Mucosa of rectum (tissue), 2 donors: ENCODE data around the gene KDM2A.
"Not testable (repeated sequence)": the region's sequence is repeated elsewhere in the genome, so short reads cannot be mapped to it uniquely, and the experiment has no call there.

Source experiments
- H3K27ac ChIP-seq, 2 donors: one replicate each; pipeline ENCODE4 v1.7.0; 2013; ENCODE audit warnings: inconsistent platforms in 2 of 2, low read depth in 2 of 2, low read length in 2 of 2
- H3K27me3 ChIP-seq, 2 donors: one replicate each; pipeline ENCODE4 v1.7.0; 2013; ENCODE audit warnings: low read length in 2 of 2; ENCODE audit not compliant: control insufficient read depth in 2 of 2, insufficient read depth in 2 of 2
- H3K36me3 ChIP-seq, 2 donors: one replicate each; pipeline ENCODE4 v1.7.0; 2013; ENCODE audit warnings: low read length in 2 of 2; ENCODE audit not compliant: control insufficient read depth in 2 of 2, insufficient read depth in 2 of 2
- H3K4me1 ChIP-seq, 2 donors: one replicate each; pipeline ENCODE4 v1.7.0; 2013; ENCODE audit warnings: low read length in 2 of 2, mild to moderate bottlenecking in 1 of 2; ENCODE audit not compliant: control insufficient read depth in 2 of 2, insufficient read depth in 2 of 2
- H3K4me3 ChIP-seq, 2 donors: one replicate each; pipeline ENCODE4 v1.7.0; 2013; ENCODE audit warnings: low read length in 2 of 2
- H3K9ac ChIP-seq, 2 donors: one replicate each; pipeline ENCODE4 v1.7.0; 2013; ENCODE audit warnings: low read length in 2 of 2, low read depth in 1 of 2, mild to moderate bottlenecking in 1 of 2
- H3K9me3 ChIP-seq, 2 donors: one replicate each; pipeline ENCODE4 v1.7.0; 2013; ENCODE audit warnings: low read length in 2 of 2; ENCODE audit not compliant: control insufficient read depth in 2 of 2
- donor health status: healthy.
- donor health status: Normal muscosa, but diverticular disease.

Gene KDM2A

GRCh38 chr11:67254798-67255197 lies 135.7 kb downstream of the KDM2A start:
- H3K4me3 ChIP-seq = no peak overlapping the region
- no peaks in the 10 kb centered on the region for H3K9me3 ChIP-seq
- H3K27ac ChIP-seq = no peak overlapping the region
- H3K27me3 ChIP-seq = no peaks in the 10 kb centered on the region
- peaks cover 60 to 67% of the 10 kb centered on the region in 2 donors for H3K36me3 ChIP-seq
- H3K9ac ChIP-seq = no peak overlapping the region
- peaks cover 17 to 21% of the 10 kb centered on the region in 2 donors for H3K4me1 ChIP-seq

DNA sequence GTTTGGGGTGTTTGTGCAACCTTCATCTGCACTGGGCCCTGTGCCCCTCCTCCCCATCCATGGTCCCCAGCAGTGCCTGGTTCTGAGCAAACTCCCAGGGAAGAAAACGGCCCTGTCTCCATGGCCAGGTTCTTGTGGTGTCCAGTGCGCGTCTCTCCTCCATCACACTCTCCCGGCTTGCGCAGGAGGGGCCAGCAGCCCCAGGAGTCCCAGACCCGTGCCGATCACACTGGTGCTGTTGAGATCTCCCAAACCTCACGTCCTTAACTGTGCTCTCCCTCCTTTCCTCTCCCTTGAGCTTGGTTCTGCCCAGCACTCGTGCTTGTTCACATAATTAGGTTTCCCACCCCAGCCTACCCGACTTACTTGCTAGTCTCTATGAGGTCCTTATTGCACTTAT lies 136.3 kb downstream of the KDM2A start:
- Histone ChIP-seq H3K4me3 (no peak overlapping the region), H3K36me3 (peaks cover 54 to 62% of the 10 kb centered on the region in 2 donors), H3K27ac (no peak overlapping the region), H3K27me3 (no peaks in the 10 kb centered on the region), H3K4me1 (peaks cover 17 to 21% of the 10 kb centered on the region in 2 donors), H3K9ac (no peak overlapping the region), H3K9me3 (no peaks in the 10 kb centered on the region)

GRCh38 chr11:67255864-67256263 lies 136.8 kb downstream of the KDM2A start:
- H3K27me3 ChIP-seq = no peaks in the 10 kb centered on the region
- no peak overlapping the region for H3K4me3 ChIP-seq
- H3K27ac ChIP-seq = no peak overlapping the region
- peaks cover 49 to 56% of the 10 kb centered on the region in 2 donors for H3K36me3 ChIP-seq
- no peaks in the 10 kb centered on the region for H3K9me3 ChIP-seq
- no peak overlapping the region for H3K9ac ChIP-seq
- peaks cover 17 to 21% of the 10 kb centered on the region in 2 donors for H3K4me1 ChIP-seq

DNA sequence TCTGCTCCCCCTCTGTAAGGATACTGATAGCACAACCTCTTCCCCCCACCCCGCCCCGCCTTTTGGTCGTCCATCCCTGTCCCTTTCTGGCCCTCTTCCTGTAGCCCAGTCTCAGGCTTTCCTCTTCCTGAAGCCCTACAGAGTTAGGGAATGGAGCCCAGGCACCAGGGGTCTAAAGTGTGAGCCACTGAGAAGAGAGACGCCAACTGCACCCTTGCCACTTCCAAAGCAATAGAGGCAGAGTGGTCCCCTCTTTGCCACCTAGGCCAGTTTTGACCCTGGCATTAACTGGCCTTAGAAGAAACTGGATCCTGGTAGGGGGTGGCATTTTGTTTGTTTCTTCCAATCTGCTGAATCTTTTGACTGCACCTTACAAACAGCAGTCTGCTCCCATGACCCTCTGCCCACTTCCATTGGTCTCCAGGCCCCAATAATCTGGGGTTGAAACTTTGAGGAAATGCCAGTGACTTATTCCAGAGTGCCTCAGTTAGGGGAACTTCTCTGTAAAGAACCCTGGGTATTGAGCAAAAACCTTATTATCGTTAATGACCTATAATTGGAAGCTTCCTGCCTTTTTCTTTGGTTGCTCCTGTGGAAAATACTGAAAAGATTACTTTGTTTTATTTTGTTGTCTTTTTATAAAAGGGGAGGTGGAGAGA lies 137.5 kb downstream of the KDM2A start:
- no peaks in the 10 kb centered on the region for H3K9me3 ChIP-seq
- no peak overlapping the region for H3K9ac ChIP-seq
- peaks cover 21 to 24% of the 10 kb centered on the region in 2 donors for H3K4me1 ChIP-seq
- no peak overlapping the region for H3K4me3 ChIP-seq
- H3K27me3 ChIP-seq = no peaks in the 10 kb centered on the region
- H3K27ac ChIP-seq = no peak overlapping the region
- H3K36me3 ChIP-seq = peaks cover 43 to 49% of the 10 kb centered on the region in 2 donors

- peaks cover 13 to 17% of the 10 kb centered on the region in 2 donors for H3K4me1 ChIP-seq
- H3K9ac ChIP-seq = no peak overlapping the region
- H3K9me3 ChIP-seq = no peaks in the 10 kb centered on the region
- no peaks in the 10 kb centered on the region for H3K27me3 ChIP-seq
- H3K27ac ChIP-seq = no peak overlapping the region
- H3K36me3 ChIP-seq = peaks cover 7 to 14% of the 10 kb centered on the region in 2 donors
- no peak overlapping the region for H3K4me3 ChIP-seq
These were observed 141.3 kb downstream of the KDM2A start for GRCh38 chr11:67260406-67260805.

DNA sequence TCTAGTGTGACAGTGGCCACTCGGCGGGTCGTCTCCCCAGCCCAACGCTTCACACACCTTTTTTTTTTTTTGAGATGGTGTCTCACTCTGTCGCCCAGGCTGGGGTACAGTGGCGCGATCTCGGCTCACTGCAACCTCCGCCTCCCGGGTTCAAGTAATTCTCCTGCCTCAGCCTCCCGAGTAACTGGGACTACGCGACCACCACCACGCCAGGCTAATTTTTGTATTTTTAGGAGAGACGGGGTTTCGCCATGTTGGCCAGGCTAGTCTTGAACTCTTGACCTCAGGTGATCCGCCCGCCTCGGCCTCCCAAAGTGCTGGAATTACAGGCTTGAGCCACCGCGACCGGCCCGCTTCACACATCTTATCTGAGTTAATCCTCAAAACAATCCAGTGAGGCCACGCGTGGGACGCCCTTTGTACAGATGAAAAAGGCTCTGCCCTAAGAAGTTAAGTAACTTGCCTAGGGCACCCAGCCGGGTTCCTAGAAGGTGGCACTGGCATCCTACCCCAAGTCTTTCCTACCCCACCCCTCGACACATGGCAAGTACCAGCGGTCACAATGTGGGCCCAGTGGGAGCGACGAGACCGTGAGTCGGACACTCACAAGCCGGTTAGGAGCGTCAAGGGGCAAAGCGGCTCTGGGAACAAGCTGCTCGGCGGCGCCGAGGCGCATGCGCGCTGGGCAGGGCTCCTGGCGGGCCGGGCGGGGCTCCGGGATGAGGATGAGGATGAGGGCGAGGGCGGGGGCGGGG lies 142.0 kb downstream of the KDM2A start:
- not testable (repeated sequence) for H3K36me3 ChIP-seq, H3K9ac ChIP-seq, H3K9me3 ChIP-seq, H3K27ac ChIP-seq, H3K27me3 ChIP-seq
- Histone ChIP-seq H3K4me1 (peaks cover 18 to 23% of the 10 kb centered on the region in 2 donors), H3K4me3 (peak overlapping the region; percentile 50 to 56)

GRCh38 chr11:67261640-67261945 lies 142.5 kb downstream of the KDM2A start:
- peaks cover 0 to 3% of the 10 kb centered on the region in 2 donors for H3K36me3 ChIP-seq
- no peak overlapping the region for H3K9ac ChIP-seq
- no peaks in the 10 kb centered on the region for H3K9me3 ChIP-seq
- peaks cover 18 to 23% of the 10 kb centered on the region in 2 donors for H3K4me1 ChIP-seq
- no peak overlapping the region for H3K27ac ChIP-seq
- H3K27me3 ChIP-seq = no peaks in the 10 kb centered on the region
- H3K4me3 ChIP-seq = no peak overlapping the region

DNA sequence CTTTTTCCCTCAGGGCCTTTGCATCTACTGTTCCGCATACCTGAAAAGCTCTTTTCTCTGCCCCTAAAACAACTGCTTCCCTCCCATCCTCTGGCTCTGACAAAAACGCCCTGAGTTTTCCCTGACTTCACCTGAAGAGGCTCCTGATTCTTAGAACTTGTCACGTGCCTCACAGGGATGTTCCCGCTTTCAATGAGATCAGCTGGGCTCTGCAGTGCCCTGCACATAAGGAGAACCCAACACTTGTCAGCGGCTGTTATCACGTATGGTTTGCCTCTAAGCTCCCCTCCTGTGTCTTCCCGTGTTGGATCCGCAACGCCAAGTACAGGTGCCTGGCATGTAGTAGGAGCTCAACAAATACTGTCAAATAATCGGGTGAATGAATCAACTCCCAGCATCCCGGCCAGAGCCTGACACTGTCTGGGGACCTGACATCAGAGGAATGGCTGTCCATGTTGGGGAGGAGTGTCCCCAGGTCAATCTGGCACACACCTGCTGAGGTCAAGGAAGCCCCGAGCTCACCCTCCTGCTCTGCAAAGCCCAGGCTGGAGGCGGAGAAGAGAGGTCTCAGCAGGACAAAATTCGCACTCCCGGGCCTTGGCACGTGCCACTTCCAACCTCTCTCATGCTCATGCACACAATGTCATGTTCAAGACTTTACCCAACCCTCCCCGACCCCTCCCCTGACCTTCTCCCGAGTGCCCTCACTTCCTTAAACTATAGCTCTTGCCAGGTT lies 143.1 kb downstream of the KDM2A start:
- H3K27me3 ChIP-seq = no peaks in the 10 kb centered on the region
- no peak overlapping the region for H3K27ac ChIP-seq
- H3K9me3 ChIP-seq = no peaks in the 10 kb centered on the region
- no peaks in the 10 kb centered on the region for H3K36me3 ChIP-seq
- H3K9ac ChIP-seq = peak overlapping the region in 1 of 2 donors; percentile 29
- peaks cover 19 to 24% of the 10 kb centered on the region in 2 donors for H3K4me1 ChIP-seq
- peak overlapping the region in 1 of 2 donors; percentile 53 for H3K4me3 ChIP-seq

DNA sequence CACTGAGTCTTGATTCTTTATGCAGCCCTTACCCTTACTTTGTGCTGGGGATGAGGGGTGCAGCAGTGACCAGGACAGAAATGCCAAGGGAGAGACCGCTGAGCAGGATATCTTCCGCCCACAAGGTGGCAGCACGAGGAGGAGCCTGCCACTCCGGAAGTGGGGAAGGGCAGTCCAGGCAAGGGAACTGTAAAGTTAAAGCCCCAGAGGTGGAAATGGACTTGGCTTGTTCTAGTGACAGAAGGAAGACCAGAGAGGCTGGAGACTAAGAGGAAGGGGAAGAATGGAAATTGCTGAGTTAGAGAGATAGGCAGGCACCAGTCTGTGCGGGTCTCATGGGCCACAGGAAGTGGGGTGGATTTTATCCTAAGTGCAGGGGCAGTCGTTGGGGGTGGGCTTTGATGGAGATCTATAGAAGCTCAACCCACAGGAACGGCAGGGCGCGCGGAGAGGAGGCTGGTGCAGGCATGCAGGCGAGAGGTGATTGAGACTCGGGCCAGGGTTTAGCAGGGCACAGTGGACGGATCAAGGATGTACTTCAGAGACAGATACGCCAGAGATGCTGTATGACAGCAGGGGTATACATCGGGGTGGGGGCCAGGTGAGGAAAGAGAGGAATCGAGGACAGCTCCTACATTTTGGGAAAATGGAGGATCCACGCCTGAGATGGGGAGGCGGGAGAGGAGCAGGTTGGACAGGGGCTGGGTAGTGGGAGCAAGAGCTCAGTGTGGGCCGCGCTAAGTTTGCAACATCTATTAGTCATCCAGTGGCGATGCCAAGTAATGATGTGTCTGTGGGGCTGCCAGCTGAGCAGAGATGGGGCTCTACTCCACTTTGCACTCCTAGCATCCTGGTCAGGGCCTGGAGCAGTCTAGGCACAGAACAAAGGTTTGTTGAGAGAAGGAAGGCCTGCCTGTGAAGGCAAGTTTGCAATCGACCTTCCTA lies 143.9 kb downstream of the KDM2A start:
- peaks cover 28 to 32% of the 10 kb centered on the region in 2 donors for H3K4me1 ChIP-seq
- H3K4me3 ChIP-seq = peak overlapping the region in 1 of 2 donors; percentile 53
- no peaks in the 10 kb centered on the region for H3K27me3 ChIP-seq
- H3K27ac ChIP-seq = peak overlapping the region; percentile 24 to 66
- peak overlapping the region; percentile 29 to 54 for H3K9ac ChIP-seq
- no peaks in the 10 kb centered on the region for H3K9me3 ChIP-seq
- H3K36me3 ChIP-seq = peaks cover 1 to 3% of the 10 kb centered on the region in 2 donors
